ENCODE data around the gene CHRNA1.
"Not testable (repeated sequence)": the region's sequence is repeated elsewhere in the genome, so short reads cannot be mapped to it uniquely, and the experiment has no call there.

CHRNA1 gene

DNA sequence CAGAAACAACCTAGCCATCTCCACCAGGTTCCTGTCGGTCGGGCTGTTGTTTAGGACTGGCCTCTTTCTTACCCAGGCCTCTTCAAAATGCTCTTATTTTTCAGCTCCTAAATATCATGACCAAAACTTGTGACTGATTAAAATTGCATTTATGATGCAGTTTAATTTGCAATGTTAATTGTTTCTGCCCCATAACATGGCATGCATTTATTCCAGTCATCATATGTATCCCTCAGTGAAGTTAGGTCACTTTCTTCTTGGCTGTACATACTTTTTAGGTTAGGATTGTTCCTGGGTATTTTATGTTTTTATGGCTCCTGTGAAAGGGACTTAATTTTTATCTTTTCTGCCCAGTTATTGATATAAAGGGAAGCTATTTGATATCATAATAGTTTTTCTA, 50.6 kb downstream of the CHRNA1 start:
- Histone ChIP-seq H3K4me3 (ENCODE audit: insufficient read depth, low read length, poor library complexity, severe bottlenecking) (no peak overlapping the region), H3K79me2 (ENCODE audit: insufficient read depth, low read length) (no peaks in the 10 kb centered on the region), H3K27me3 (ENCODE audit: low read length) (no peaks in the 10 kb centered on the region), H3K9me3 (ENCODE audit: insufficient read depth, low read length) (no peaks in the 10 kb centered on the region), H3F3A (ENCODE audit: insufficient read depth) (no peaks in the 10 kb centered on the region), H3K36me3 (ENCODE audit: low read length) (no peaks in the 10 kb centered on the region), H3K9me2 (replicated peaks; ENCODE audit: insufficient read depth, low read length) (no peaks in the 10 kb centered on the region), H2AFZ (ENCODE audit: low read depth, low read length, severe bottlenecking) (no peak overlapping the region), H4K20me1 (ENCODE audit: low read depth, low read length) (no peaks in the 10 kb centered on the region), H3K4me2 (ENCODE audit: low read depth, low read length, poor library complexity, severe bottlenecking) (no peak overlapping the region), H3K27ac (ENCODE audit: low read depth, low read length) (no peak overlapping the region), H3K9ac (ENCODE audit: low read length) (no peak overlapping the region)
- TF ChIP-seq, protein P1, sequence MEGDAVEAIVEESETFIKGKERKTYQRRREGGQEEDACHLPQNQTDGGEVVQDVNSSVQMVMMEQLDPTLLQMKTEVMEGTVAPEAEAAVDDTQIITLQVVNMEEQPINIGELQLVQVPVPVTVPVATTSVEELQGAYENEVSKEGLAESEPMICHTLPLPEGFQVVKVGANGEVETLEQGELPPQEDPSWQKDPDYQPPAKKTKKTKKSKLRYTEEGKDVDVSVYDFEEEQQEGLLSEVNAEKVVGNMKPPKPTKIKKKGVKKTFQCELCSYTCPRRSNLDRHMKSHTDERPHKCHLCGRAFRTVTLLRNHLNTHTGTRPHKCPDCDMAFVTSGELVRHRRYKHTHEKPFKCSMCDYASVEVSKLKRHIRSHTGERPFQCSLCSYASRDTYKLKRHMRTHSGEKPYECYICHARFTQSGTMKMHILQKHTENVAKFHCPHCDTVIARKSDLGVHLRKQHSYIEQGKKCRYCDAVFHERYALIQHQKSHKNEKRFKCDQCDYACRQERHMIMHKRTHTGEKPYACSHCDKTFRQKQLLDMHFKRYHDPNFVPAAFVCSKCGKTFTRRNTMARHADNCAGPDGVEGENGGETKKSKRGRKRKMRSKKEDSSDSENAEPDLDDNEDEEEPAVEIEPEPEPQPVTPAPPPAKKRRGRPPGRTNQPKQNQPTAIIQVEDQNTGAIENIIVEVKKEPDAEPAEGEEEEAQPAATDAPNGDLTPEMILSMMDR (IDR thresholded peaks at IDR 0.05; ENCODE audit: insufficient read depth, low read length, poor library complexity, severe bottlenecking): no peak
- no peak for TF ChIP-seq EZH2phosphoT487 (conservative IDR thresholded peaks at IDR 0.05; ENCODE audit: low read length)

DNA sequence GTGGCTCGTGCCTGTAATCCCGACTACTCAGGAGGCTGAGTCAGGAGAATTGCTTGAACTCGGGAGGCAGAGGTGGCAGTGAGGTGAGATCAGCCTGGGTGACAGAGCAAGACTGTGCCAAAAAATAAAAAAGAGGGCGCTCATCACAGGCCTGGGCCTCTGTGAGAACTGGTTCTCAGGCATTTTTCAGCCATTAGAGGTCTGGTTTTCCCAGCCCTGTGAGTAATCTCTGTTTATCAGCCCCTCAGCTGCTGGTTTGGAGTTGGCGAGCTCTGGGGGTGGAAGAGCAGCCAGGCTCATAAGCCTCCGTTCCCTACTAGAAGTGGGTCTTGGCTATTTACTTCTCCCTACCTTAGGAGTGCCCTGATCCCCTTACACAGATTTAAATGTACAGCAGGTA, 53.1 kb downstream of the CHRNA1 start:
- Histone ChIP-seq H3K9ac (ENCODE audit: low read length) (no peak overlapping the region), H3K27me3 (ENCODE audit: low read length) (no peaks in the 10 kb centered on the region), H2AFZ (ENCODE audit: low read depth, low read length, severe bottlenecking) (no peak overlapping the region), H3K4me2 (ENCODE audit: low read depth, low read length, poor library complexity, severe bottlenecking) (no peak overlapping the region), H3K36me3 (ENCODE audit: low read length) (no peaks in the 10 kb centered on the region), H3K4me3 (ENCODE audit: insufficient read depth, low read length, poor library complexity, severe bottlenecking) (no peak overlapping the region), H3K9me3 (ENCODE audit: insufficient read depth, low read length) (no peaks in the 10 kb centered on the region), H3F3A (ENCODE audit: insufficient read depth) (no peaks in the 10 kb centered on the region), H3K79me2 (ENCODE audit: insufficient read depth, low read length) (no peaks in the 10 kb centered on the region), H3K9me2 (replicated peaks; ENCODE audit: insufficient read depth, low read length) (no peaks in the 10 kb centered on the region), H3K27ac (ENCODE audit: low read depth, low read length) (no peak overlapping the region), H4K20me1 (ENCODE audit: low read depth, low read length) (no peaks in the 10 kb centered on the region)
- TF ChIP-seq EZH2phosphoT487 (conservative IDR thresholded peaks at IDR 0.05; ENCODE audit: low read length): no peak
- TF ChIP-seq, protein P1 (IDR thresholded peaks at IDR 0.05; ENCODE audit: insufficient read depth, low read length, poor library complexity, severe bottlenecking): no peak

DNA sequence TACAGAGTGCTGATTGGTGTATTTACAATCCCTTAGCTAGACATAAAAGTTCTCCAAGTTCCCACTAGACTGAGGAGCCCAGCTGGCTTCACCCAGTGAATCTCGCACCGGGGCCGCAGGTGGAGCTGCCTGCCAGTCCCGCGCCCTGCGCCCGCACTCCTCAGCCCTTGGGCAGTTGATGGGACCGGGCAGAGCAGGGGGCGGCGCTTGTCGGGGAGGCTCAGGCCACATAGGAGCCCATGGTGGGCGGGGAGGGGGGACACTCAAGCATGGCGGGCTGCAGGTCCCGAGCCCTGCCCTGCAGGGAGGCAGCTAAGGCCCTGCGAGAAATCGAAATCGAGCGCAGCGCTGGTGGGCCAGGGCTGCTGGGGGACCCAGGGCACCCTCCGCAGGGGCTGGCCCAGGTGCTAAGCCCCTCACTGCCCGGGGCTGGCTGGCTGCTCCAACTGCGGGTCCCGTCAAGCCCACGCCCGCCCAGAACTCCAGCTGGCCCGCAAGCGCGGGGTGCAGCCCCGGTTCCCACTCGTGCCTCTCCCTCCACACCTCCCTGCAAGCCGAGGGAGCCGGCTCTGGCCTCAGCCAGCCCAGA, 54.8 kb downstream of the CHRNA1 start:
- not testable (repeated sequence) for H3K79me2 ChIP-seq (ENCODE audit: insufficient read depth, low read length); H3K27me3 ChIP-seq (ENCODE audit: low read length); H3K9me2 ChIP-seq (replicated peaks; ENCODE audit: insufficient read depth, low read length); H3F3A ChIP-seq (ENCODE audit: insufficient read depth); H3K9ac ChIP-seq (ENCODE audit: low read length); H4K20me1 ChIP-seq (ENCODE audit: low read depth, low read length); H3K4me3 ChIP-seq (ENCODE audit: insufficient read depth, low read length, poor library complexity, severe bottlenecking); H3K4me2 ChIP-seq (ENCODE audit: low read depth, low read length, poor library complexity, severe bottlenecking); H3K27ac ChIP-seq (ENCODE audit: low read depth, low read length); H2AFZ ChIP-seq (ENCODE audit: low read depth, low read length, severe bottlenecking); H3K36me3 ChIP-seq (ENCODE audit: low read length); H3K9me3 ChIP-seq (ENCODE audit: insufficient read depth, low read length)

DNA sequence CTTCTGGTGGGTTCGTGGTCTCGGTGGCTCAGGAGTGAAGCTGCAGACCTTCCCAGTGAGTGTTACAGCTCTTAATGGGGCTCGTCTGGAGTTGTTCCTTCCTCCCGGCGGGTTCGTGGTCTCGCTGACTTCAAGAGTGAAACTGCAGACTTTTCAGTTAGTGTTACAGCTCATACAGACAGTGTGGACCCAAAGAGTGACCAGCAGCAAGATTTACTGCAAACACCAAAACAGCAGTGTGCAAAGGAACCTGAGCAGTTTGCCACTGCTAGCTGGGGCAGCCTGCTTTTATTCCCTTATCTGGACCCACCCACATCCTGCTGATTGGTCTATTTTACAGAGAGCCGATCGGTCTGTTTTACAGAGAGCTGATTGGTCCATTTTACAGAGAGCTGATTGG, 55.6 kb downstream of the CHRNA1 start:
- H3K4me2 ChIP-seq (ENCODE audit: low read depth, low read length, poor library complexity, severe bottlenecking): no peak overlapping the region
- TF ChIP-seq, protein P1 (IDR thresholded peaks at IDR 0.05; ENCODE audit: insufficient read depth, low read length, poor library complexity, severe bottlenecking): no peak
- no peak for TF ChIP-seq EZH2phosphoT487 (conservative IDR thresholded peaks at IDR 0.05; ENCODE audit: low read length)

More for the DNA sequence above, 55.6 kb downstream of the CHRNA1 start:
- no peak overlapping the region for H3K27ac ChIP-seq (ENCODE audit: low read depth, low read length)
- H3F3A ChIP-seq (ENCODE audit: insufficient read depth): no peaks in the 10 kb centered on the region
- H2AFZ ChIP-seq (ENCODE audit: low read depth, low read length, severe bottlenecking): no peak overlapping the region
- no peaks in the 10 kb centered on the region for H3K36me3 ChIP-seq (ENCODE audit: low read length)
- no peaks in the 10 kb centered on the region for H3K79me2 ChIP-seq (ENCODE audit: insufficient read depth, low read length)
- H4K20me1 ChIP-seq (ENCODE audit: low read depth, low read length): no peaks in the 10 kb centered on the region
- no peak overlapping the region for H3K4me3 ChIP-seq (ENCODE audit: insufficient read depth, low read length, poor library complexity, severe bottlenecking)
- no peaks in the 10 kb centered on the region for H3K9me2 ChIP-seq (replicated peaks; ENCODE audit: insufficient read depth, low read length)
- H3K27me3 ChIP-seq (ENCODE audit: low read length): no peaks in the 10 kb centered on the region
- no peak overlapping the region for H3K9ac ChIP-seq (ENCODE audit: low read length)
- H3K9me3 ChIP-seq (ENCODE audit: insufficient read depth, low read length): no peaks in the 10 kb centered on the region

Data from SU-DHL-6 (cell line).